HG03066 (cell line): ENCODE measurements around the gene KCNMA1.

ENCODE experiments used
- ATAC-seq: cut with Tn5 transposase; IDR thresholded peaks from one replicate; pipeline ENCODE4 v1.9.1; 2021; ENCODE audit warnings: low read depth; ENCODE audit not compliant: unreplicated experiment

The KCNMA1 gene

DNA sequence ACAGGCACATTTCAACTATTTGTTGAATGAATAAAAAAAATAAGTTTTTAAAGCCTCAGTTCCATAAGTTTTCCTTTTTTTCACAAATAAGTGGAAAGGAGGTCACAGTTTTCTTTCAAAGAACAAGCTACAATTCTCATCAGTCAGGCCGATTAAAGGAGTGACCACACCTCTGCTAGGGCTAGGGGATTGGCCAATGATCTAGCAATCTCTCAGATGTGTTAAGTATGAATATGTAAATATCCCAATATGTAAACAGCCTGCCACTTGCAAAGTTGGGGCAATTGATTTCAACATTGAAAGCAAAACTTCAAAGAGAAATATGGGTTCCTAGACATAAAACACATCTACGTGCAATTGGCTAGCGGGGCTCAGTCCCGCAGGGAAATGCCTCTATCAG lies 614.9 kb downstream of the KCNMA1 start:
- no peak for ATAC-seq

DNA sequence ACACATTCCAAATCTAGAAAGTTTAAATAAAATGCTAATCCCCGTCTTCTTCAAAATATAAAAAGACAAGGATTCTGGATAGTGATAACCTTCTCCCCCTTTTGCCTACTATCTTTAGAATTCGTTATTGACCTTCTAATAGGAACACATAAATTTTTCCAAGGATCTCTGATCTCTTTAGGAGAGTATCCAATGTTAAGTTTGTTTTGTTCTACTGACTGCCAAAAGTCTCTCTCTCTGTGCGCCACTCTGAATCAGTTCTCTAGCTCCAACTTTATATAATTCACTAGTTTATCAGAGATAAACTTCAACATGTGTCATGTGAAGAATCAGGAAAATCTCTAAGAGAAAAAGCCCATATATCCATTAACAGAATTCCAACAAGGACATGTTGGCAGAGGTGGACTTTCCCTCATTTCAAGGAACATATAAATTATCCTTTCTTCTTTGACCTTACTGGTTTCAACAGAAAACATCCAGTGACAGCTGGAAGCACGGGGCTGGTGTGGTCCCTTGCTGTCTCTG lies 615.6 kb downstream of the KCNMA1 start:
- no peak for ATAC-seq

DNA sequence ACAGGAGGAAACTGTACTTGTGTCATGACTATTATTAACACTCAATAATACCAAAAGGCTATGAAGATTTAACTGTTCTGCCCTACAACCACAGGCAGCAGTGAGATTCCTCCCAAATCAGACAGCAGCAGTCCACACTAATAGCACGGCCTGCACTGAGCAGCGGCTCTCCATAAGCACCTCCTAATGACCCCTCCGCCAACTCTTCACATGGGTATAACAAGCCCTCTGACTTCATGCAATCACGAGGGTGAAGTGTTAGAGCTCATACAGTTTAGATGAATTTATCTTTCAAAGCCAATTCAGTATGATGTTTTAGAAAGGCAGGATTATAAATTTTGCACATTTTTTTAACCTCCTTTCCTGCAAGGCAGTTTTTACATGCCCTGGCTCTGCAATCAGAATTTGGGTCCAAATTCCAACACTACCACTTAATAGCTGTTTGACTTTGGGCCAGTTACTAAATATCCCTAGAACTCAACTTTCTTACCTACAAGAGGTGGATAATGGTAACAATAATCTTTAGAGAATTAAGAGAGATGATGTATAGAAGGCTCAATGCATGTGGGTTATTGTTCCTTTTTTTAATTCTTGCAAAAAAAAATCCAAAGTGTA lies 617.1 kb downstream of the KCNMA1 start:
- no peak for ATAC-seq

DNA sequence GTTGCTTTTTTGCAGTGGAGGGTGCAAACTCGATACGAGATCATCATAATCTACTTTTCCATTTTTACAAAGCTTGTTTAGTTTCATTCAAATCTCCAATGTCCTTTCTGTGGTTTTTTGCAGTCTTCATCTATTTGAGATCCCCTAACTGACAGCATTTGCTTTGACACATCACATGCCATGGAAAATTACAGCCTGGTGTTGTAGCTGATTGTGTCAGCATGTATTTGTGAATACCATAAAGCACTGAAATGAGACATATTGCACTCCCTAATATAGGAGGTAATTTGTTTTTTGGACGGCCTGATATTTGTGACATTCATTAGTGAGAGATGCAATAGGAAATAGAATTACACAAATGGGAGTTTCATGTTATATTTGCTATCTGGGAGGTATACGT lies 620.8 kb downstream of the KCNMA1 start:
- no peak for ATAC-seq

DNA sequence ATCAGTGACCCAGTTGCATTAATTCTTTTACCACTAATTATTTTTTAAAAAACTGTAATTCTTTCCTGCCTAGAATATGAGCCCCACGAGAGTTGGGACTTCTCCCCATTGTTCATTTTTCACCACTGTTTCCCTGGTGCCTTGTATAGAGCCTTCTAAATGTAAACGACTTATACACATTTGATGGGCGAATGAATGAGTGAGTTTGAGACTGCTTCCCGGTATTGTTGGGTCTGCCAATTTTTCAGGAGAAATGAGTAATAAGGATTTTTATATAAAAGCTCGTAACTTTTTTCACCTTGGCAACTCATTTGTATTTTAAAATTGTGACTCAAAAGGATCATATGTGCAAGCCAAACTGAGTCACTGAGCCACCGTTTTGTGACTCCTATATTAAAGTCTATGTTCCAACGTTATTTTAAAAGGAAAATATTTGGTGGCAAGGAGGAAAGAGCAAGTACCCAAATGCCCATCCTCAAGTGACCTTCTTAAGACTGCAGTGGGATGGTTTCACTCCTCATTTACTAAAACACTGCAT lies 621.3 kb downstream of the KCNMA1 start:
- ATAC-seq, result no peak

DNA sequence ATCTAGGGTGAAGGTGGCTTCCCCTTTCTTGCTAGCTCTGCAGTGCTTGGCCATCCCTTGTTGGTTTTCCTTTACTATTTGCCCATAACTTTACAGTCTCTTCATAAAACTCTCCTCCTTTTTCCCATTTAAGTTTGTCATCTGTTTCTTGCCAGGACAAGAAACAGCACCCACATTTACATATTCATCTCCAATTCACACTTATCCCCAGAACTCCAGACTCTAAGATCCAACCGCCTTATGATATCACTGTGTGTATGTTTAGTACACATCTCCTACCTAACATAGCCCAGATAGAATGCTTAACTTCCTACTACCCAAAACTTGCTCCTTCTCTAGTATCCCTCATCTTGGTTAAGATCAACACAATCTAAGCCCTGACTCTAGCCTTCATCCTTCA lies 622.2 kb downstream of the KCNMA1 start:
- ATAC-seq, result no peak

DNA sequence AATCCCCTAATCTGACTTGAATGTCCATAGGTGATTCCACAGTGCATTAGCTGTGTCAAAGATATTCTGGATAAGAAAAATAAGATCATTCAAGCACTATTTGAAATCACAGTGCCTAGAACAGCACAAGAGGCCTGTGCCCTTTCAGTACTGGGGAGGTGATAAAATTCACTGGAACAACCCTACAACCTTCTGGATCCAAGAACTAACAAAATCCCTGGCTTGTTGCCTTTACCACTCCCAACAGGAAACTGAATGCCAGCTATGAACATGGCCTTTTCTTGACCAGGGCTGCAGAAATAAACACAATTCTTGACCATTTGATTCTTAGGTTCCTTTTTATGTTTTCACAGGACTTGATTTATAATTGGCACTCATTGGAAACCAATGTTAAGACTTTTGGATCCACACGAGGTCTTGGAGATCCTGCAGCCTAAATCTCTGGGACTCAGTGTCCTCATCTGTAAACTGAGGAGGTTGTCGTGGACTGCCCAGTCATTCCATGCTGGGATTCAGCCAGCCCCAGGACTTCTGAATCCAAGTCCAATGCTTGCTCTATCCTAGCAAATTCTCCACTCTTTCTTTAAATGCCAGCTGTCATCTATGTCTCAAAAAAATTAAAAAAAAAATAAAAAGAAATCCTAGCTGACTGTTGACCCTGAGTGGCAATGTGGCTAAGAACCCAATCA lies 624.7 kb downstream of the KCNMA1 start:
- no peak for ATAC-seq

DNA sequence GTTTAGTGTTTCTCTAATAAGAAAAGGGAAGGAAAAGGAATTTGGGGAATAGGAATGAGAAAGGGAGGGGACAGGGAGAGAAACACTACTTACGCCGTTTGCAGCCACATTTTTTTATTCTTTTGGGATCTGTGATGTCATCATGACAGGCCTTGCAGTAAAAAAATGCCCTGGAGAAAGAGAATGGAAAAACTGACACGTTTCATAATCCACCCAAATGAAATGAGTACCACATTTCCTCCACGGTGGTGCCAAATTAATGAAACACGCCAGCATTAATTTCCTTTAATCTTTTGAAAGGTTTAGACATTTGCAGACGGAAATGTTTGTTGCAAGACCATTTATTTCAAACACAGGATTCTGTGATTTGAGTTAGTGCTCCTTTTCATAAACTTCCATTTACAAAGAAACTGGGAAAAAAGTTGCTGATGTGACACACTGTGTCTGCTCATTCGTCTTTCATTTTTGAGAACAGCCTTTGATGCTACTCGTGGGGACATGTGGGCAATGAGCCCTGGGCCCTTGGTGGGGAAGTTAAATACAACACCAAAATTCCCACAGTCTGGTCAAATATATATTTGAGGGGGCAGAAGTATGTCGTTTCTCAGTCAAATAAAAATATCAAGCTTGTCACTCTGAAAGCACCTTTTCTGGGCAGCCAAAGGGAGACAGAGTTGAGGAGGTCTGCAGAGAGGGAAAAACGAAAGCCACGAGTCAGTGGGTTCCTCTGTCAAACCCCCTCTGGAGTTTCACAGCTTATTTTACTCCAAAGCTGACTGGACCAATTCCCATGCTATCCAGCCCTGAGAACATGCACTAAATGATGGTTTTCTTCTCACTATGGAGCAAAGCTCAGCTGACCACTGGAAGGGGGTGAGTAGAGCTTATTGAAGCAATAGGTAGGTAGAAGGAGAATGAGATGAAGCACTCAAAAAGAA lies 625.5 kb downstream of the KCNMA1 start:
- ATAC-seq, result no peak

DNA sequence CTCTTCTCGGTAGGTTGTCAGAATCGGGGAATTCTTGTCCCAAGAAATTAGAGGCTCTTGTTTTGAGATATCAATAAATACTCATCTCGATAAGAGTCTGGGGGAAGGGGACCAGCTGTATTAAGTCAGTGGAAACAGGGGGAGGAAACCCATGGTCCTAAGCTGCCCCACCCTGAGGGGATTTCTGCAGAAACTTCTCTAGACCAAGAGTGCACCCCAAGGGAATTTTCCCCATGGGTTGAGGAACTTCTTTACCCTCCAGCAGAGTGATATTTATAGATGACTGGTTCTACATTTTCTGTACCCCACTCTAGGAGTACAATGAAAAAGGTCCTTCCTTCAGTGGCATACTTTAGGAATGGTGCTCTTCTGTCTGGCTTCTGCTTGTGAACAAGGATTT lies 627.2 kb downstream of the KCNMA1 start:
- ATAC-seq, result no peak

DNA sequence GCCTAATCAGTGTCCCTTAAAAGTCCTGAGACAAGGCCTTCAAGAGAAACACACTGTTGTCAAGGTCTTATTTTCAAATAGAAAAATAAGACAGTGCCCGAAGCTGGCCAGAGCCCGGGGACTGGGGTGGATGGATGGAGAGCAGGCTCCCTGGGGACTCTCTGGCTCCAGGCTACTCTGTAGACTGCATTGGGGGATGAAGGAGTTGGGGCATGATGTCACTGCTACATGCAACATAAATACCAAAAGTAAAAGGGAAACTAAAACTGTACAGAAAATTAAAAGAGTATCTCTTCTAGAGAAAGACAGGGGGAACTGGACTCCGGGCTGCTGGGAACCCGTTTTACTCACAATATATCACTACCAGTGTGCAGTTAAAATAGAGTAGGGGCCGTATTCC lies 629.8 kb downstream of the KCNMA1 start:
- no peak for ATAC-seq

DNA sequence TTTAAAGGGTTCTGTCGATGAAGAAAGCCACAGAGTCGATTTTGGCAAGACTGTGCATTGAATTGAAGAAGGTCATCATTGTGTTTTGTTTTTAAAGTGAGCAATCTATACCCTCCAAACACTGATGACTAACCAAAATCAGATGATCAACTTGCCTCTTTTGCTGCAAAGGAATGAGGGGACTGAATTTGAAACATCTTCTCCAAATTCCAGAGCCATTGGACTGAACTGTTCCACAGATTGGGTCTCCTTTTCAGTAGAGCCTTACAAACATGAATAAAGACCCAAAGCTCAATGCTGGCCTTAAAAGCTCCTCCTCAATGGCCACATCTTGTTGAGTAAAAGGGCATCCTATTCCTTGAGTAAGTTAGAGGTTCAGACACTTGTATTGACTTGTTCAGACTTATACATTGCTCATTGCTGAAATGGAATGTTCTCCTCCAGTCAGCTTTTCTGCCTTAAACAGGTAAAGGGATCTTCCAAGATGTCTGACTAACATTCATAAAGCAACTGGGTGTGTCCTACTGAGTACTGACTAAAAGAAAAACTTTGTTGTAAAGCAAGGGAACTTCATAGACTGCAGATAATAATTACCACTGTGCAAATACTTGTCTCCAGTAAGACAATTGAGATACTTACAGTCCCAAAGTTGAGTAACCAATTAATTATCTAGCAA lies 630.6 kb downstream of the KCNMA1 start:
- no peak for ATAC-seq

DNA sequence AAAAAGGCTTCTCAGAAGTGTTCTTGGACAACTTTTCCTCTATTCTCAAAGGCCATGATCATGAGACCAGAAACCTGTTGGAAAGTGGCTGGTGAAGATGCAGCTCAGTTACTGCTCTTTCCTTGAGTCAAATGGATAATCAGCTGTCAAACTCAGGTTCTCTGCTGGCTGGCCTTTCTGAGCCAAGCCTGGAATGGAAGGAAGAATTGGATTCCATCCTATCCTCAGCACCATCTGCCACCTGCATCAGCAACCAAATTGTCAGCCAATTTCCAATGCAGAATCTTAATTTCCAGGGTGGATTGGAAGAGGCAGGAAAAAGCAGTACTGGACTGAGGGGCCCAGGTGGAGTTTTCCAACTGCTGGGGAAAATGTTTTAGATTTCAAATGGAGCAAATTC lies 631.7 kb downstream of the KCNMA1 start:
- ATAC-seq, result no peak

DNA sequence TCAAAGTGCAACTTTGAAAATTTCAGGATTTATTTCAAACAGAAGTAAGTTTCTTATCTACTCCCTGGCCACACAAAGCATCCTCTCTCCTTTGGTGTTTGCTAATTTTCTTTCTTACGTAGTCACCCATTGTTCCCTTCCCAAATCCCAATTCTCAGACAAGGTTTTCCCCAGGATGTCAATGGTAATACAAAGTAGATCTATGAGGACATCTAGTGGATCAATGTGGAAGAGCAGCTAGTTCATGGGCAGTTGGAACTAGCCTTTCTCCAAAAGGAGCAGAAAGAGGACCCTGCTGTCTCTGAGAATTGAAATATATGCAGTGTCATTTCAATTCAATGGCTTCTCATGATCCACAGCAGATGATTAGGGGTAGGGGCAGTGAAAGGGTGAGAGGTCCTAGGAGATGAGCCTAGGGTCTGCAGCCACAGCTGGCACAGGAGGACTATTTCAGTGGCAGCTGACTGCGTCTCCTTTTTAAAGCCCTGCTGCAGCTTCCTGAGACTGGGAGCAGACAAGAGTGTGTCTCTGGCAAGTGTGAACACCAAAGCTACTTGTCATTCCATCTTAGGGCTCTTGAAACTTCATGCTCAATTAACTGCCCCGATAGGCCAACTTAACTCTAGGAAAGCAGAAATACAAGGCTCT lies 632.6 kb downstream of the KCNMA1 start:
- no peak for ATAC-seq

DNA sequence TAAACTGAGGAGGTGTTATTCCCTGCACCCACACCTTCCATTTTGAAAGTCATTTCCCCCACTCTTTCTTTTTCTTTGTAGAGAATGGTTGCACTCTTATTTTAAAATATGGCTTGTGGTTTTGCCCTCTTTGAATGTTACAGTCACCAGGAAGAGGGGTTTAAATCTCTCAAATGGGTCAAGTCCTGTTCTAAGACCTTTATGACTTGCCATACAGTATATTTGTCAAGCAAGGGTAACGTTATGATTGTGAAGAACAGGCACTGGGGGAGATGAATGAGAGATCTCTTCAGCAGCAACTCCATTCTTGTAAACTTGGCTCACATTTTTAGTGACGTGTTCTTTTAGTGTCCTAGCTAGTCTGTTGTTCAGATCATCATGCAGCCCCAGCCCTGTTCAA lies 634.7 kb downstream of the KCNMA1 start:
- ATAC-seq, result no peak

DNA sequence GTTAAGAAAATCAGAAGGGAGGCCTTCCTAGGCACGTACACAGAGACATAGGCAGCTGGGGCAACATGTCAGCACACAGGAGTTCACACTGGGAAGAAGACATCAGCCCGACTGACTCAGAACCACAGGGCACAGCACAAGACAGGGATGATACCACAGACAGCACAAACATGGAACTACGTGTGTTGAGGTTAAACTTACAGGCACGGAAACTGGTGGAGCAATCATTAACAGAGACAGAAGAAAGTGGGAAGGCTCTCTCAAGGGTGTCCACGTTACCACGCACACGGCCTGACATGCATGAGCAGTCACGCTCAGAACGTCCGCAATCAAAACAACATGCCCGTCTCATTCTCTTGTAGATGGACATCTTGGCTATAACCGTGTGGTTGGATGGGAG lies 636.4 kb downstream of the KCNMA1 start:
- ATAC-seq, result no peak

DNA sequence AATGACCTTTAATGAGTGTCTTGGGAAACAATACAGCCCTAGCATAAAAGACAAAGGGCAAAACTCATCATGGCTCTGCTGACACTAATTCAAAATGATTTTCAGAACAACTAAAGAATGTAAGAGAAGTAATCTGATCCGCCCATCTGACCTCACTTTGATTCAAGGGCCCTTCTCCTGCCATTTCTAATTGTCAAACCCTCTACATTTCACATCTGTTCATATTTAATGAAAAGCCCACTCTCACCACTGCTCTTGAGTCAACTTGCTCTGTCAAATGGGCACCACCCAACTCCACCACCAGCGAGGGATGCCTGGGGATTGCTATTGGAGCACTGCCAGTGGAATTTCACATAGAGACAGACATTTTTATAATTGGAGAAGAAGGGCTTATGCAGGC lies 639.2 kb downstream of the KCNMA1 start:
- no peak for ATAC-seq

DNA sequence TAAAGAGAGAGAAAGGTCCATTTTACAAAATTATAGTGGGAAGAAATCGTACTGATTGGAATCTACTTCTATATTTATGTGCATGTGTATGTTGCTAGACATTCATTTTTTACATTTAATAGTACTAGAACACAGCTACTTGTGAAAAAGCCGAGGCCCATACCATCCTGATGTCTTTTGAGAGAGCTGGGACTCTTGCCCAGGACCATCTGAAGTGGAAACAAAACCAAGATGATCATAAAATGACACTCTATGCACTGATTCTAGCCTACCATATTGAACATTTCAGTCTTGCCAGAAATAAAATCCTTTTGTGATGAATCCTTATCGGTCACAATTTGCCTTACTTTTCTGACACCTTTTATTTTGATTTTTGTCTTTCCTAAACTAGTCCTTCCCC lies 640.0 kb downstream of the KCNMA1 start:
- no peak for ATAC-seq

DNA sequence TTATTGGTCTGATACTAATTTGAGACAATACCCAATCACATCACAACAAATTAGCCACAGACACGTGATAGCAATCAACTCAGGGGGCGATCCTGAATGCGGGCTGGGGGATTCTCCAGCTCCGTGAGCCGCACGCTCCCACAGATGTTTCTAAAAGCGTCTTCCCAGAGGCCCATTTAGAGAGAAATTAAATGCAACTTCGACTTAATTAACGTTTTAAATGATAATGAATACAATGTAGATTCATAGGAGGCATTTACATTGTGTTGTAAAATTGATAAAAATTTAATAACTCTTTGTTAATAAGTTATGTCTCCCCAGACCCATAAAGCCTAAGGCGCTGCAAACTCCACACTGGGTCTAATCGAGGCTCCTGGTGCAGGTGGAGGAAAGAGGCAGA lies 642.6 kb downstream of the KCNMA1 start:
- ATAC-seq, result no peak

DNA sequence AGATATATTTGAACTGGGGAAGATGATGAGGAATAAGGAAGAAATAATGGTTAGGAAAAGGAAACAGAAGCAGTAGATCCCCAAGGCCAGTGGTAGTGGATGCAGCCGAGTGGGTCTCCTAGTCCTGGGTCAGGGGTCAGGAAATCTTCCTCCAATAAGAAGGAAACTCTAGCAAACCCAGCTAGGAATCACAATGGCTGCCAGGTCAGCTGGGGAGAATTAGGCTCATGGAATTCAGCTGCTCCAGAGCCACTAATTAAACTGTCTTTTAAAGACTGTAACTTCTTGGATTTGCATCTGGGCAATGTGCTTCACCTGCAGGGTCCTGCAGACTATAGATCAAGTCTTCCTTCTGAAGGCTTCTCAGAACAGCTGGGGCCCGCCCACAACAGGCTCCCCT lies 644.4 kb downstream of the KCNMA1 start:
- no peak for ATAC-seq

DNA sequence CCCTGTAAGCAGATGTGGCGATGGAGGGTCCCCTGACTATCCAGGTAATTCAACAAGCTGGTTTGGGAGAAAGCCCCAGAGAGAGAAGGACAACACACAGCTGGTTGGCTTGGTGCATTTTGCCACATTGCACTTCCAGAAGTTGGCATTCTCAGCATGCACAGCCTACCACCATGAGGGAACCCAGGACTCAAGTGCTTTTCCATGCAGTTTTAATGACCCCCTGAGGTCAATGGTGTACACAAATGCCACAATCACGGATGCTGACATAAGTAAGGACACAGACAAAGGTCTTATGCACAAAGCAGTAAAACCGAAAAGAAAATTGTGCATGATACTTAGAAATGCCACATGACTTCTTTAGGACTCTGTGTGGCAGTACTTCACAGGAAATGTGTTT lies 645.1 kb downstream of the KCNMA1 start:
- no peak for ATAC-seq
